ENCODE results near the gene C14orf93.

C14orf93 gene

GRCh38 chr14:22986508-22987054 lies 23.4 kb downstream of the C14orf93 start:
- FAIRE-seq: peak; percentile 42

- FAIRE-seq: no peak
Observed at GRCh38 chr14:22985894-22986507, 23.9 kb downstream of the C14orf93 start.

- FAIRE-seq: no peak
Observed at GRCh38 chr14:22984959-22985658, 24.8 kb downstream of the C14orf93 start.

- FAIRE-seq: no peak
Observed at GRCh38 chr14:22982477-22983245, 27.3 kb downstream of the C14orf93 start, which contains the start of gene AJUBA. TSS of gene AJUBA (minus strand) at chr14:22982551. CDS start at chr14:22982266, 285 bp downstream.

- no peak for FAIRE-seq
Observed at GRCh38 chr14:22981876-22982476, 28.0 kb downstream of the C14orf93 start.

- FAIRE-seq: no peak
Observed at GRCh38 chr14:22981090-22981875, 28.7 kb downstream of the C14orf93 start.

- no peak for FAIRE-seq
Observed at GRCh38 chr14:22980672-22981089, 29.3 kb downstream of the C14orf93 start.

GRCh38 chr14:22979748-22980392 lies 30.1 kb downstream of the C14orf93 start:
- no peak for FAIRE-seq

- no peak for FAIRE-seq
Observed at GRCh38 chr14:22978981-22979671, 30.8 kb downstream of the C14orf93 start.

GRCh38 chr14:22978487-22978837 lies 31.5 kb downstream of the C14orf93 start:
- no peak for FAIRE-seq

GRCh38 chr14:22977684-22978486 lies 32.1 kb downstream of the C14orf93 start:
- no peak for FAIRE-seq

GRCh38 chr14:22977434-22977683 lies 32.6 kb downstream of the C14orf93 start:
- FAIRE-seq: no peak

GRCh38 chr14:22976620-22977433 lies 33.1 kb downstream of the C14orf93 start:
- no peak for FAIRE-seq

GRCh38 chr14:22974530-22975313 lies 35.2 kb downstream of the C14orf93 start:
- FAIRE-seq: no peak

- FAIRE-seq: peak; percentile 74
Observed at GRCh38 chr14:22973217-22974032, 36.5 kb downstream of the C14orf93 start.

GRCh38 chr14:22972313-22972930 lies 37.5 kb downstream of the C14orf93 start:
- no peak for FAIRE-seq

GRCh38 chr14:22971152-22971551 lies 38.8 kb downstream of the C14orf93 start:
- FAIRE-seq: no peak

Data from TTC549 (cell line).